ENCODE measurements around the gene UNC45A. TPM values are rescaled to one million over a fixed set of nuclear protein-coding genes. Genes with fewer than 3 reads are reported as not detected.

Gene UNC45A
- 67.1 and 67.7 TPM in 2 replicates for total RNA-seq

GRCh38 chr15:90934949-90935751 lies at the start of gene UNC45A:
TSS of gene UNC45A (plus strand) at chr15:90935285. CDS start at chr15:90935325, 40 bp downstream.

GRCh38 chr15:90902840-90903732 lies 32.0 kb upstream of the UNC45A start, which contains the start of gene MAN2A2:
TSS of gene MAN2A2 (plus strand) at chr15:90903302. CDS start at chr15:90904208, 906 bp downstream.

GRCh38 chr15:90931828-90932659 lies 3.0 kb upstream of the UNC45A start, which contains the start of gene HDDC3:
TSS of gene HDDC3 (minus strand) at chr15:90932549. CDS start at chr15:90932540, 9 bp downstream.

GRCh38 chr15:90954712-90955623 lies 19.9 kb downstream of the UNC45A start, which contains the start of gene RCCD1:
TSS of gene RCCD1 (plus strand) at chr15:90954884. CDS start at chr15:90956735, 1,851 bp downstream.

GRCh38 chr15:90994417-90995311 lies 59.6 kb downstream of the UNC45A start, which contains the start of gene PRC1:
TSS of gene PRC1 (minus strand) at chr15:90994535. CDS start at chr15:90994417, 118 bp downstream.

Small RNA genes lying within 50 kb of the gene (small RNA-seq; reads per million reads assigned to genes)
- gene RF00019: not detected

Other genes starting within 250 kb of the UNC45A start
- 2.2 and 3.5 TPM in 2 replicates for gene BLM, start 217.9 kb upstream of the UNC45A start, total RNA-seq
- gene FURIN, start 66.7 kb upstream of the UNC45A start, total RNA-seq: 28.3 and 40.0 TPM in 2 replicates
- gene FES, start 50.8 kb upstream of the UNC45A start, total RNA-seq: 26.1 and 27.6 TPM in 2 replicates
- 8.2 and 9.3 TPM in 2 replicates for gene MAN2A2, start 32.0 kb upstream of the UNC45A start, total RNA-seq
- 7.7 and 8.9 TPM in 2 replicates for gene HDDC3, start 2.7 kb upstream of the UNC45A start, total RNA-seq
- 9.8 and 11.1 TPM in 2 replicates for gene RCCD1, start 19.6 kb downstream of the UNC45A start, total RNA-seq
- 53.7 and 89.8 TPM in 2 replicates for gene PRC1, start 59.2 kb downstream of the UNC45A start, total RNA-seq
- gene VPS33B, start 87.3 kb downstream of the UNC45A start, total RNA-seq: 7.5 and 8.0 TPM in 2 replicates
- under 0.01 TPM in 1 of 2 replicates, not detected in the other for gene SV2B, start 165.0 kb downstream of the UNC45A start, total RNA-seq

Data from articular chondrocyte of knee joint (primary cell).